Immature natural killer cell (primary cell): ENCODE data around the gene SPDYE5. TPM values are rescaled to one million over a fixed set of nuclear protein-coding genes. Genes with fewer than 3 reads are reported as not detected.
"Not testable (repeated sequence)": the region's sequence is repeated elsewhere in the genome, so short reads cannot be mapped to it uniquely, and the experiment has no call there.

Experiments
- DNase-seq, 3 donors: peaks; one replicate each; pipeline ENCODE4 v3.0.0; 2022; ENCODE audit warnings: mixed read lengths in 1 of 3
- H3K27ac Mint-ChIP-seq, 6 donors: one replicate each; pipeline ENCODE4 v1.8.0; 2020; ENCODE audit warnings: mixed read lengths in 6 of 6, mild to moderate bottlenecking in 5 of 6, inconsistent platforms in 4 of 6, moderate library complexity in 3 of 6
- H3K27me3 Mint-ChIP-seq, 3 donors: one replicate each; pipeline ENCODE4 v1.8.0; 2020 to 2021; ENCODE audit warnings: low read depth in 3 of 3, mild to moderate bottlenecking in 3 of 3, mixed read lengths in 3 of 3, moderate library complexity in 3 of 3, inconsistent platforms in 1 of 3
- H3K36me3 Mint-ChIP-seq, 3 donors: one replicate each; pipeline ENCODE4 v1.8.0; 2020; ENCODE audit warnings: mixed read lengths in 3 of 3, inconsistent platforms in 2 of 3, mild to moderate bottlenecking in 2 of 3
- H3K4me1 Mint-ChIP-seq, 2 donors: one replicate each; pipeline ENCODE4 v1.8.0; 2020; ENCODE audit warnings: inconsistent platforms in 2 of 2, mild to moderate bottlenecking in 2 of 2, mixed read lengths in 2 of 2, moderate library complexity in 1 of 2
- H3K4me3 Mint-ChIP-seq, 5 donors: one replicate each; pipeline ENCODE4 v1.8.0; 2020; ENCODE audit warnings: mild to moderate bottlenecking in 5 of 5, mixed read lengths in 5 of 5, inconsistent platforms in 3 of 5, moderate library complexity in 3 of 5
- H3K9me3 Mint-ChIP-seq, 6 donors: one replicate each; pipeline ENCODE4 v1.8.0; 2020; ENCODE audit warnings: mild to moderate bottlenecking in 6 of 6, mixed read lengths in 6 of 6, inconsistent platforms in 4 of 6, moderate library complexity in 3 of 6
- polyA plus RNA-seq, 3 donors: library from polyadenylated mRNA; unstranded; fragments of 300-500 nt; fragmentation: Illumina TruSeq; gene quantifications; one replicate each; pipeline ENCODE4 v1.2.3, GENCODE V29; 2021

Gene SPDYE5, protein sequence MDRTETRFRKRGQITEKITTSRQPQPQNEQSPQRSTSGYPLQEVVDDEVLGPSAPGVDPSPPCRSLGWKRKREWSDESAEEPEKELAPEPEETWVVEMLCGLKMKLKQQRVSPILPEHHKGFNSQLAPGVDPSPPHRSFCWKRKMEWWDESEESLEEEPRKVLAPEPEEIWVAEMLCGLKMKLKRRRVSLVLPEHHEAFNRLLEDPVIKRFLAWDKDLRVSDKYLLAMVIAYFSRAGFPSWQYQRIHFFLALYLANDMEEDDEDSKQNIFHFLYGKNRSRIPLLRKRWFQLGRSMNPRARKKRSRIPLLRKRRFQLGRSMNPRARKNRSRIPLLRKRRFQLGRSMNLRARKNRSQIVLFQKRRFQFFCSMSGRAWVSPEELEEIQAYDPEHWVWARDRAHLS
- not detected for polyA plus RNA-seq

DNA sequence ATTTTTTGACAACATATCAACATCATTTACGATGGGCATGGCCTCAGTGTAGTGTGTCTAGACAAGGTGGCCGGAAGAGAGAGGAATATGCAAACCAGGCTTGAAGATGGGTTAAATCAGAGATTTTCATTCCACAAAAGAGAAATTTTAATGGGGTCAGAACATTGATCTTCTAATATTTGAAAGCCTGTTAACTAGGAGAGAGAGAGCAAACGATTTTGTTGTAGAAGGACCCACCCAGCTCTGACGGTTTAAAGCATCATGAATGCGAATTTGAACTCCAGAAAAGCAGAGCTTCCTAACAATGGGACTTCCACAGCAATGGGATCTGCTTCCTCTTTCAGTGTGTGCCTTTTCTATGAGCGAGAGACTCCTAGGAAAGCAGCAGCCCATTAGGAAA is at the start of gene SPDYE5:
SPDYE5 (plus strand) TSS at position 301 of the 400 bp plus-strand sequence. CDS start 1,728 bp downstream, outside the sequence.
- peaks cover 5 to 11% of the 10 kb centered on the region in 2 donors for H3K4me1 Mint-ChIP-seq
- H3K36me3 Mint-ChIP-seq, H3K4me3 Mint-ChIP-seq, DNase-seq, H3K27ac Mint-ChIP-seq, H3K9me3 Mint-ChIP-seq, H3K27me3 Mint-ChIP-seq: not testable (repeated sequence)

DNA sequence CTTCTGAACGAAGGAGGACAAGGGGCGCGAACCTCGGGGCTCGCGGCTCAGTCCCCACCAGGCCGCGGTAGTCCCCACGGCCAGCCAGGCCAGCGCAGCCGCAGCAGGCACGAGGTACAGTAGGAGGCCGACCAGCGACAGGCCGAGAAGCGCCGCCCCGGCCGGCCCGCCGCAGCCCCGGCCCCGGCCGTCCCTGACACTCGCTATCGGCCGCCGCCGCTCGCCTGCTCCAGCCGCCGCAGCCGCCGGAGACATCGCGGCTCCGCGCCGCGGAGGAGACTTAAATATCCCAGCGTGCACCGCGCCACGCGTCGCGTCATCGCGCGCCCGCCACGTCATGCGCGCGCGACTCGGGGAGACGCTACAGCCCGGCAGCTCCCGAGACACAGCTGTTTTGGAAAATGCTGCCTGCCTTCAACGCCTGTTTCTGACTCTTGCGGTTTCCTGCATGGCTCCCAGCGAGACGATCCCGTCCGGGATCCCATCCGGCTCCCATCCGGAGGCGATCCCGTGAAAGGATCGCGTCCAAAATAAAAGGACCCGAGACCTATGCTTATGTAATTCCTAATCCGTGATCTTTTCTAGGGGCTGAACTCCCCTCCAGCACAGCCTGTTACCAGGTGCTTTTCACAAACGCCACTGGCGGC is 49.5 kb upstream of the SPDYE5 start:
- H3K36me3 Mint-ChIP-seq, result peaks cover 6 to 26% (median 14%) of the 10 kb centered on the region in 3 donors
- H3K27me3 Mint-ChIP-seq, H3K9me3 Mint-ChIP-seq: not testable (repeated sequence)
- H3K4me1 Mint-ChIP-seq, result peaks cover 5 to 18% of the 10 kb centered on the region in 2 donors
- DNase-seq, result peak; percentile 59 to 69 (median 63)
- H3K4me3 Mint-ChIP-seq, result peak overlapping the region; percentile 90 to 98 (median 92)
- H3K27ac Mint-ChIP-seq, result peak overlapping the region; percentile 89 to 99 (median 97)

DNA sequence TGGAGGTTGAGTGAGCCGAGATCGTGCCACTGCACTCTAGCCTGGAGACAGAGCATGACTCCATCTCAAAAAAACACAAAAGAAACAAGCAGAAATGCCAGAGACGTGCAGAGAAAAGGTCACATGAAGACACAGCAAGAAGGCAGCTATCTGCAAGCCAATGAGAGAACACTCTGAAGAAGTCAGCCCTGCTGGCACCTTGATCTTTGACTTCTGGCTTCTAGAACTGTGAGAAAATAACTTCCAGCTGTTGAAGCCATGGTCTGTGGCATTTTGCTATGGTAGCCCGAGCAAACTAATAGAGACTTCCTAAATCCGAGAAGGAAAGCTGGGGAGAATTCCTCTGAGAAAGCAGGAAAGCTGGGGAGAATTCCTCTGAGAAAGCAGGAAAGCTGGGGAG is 42.2 kb upstream of the SPDYE5 start:
- not testable (repeated sequence) for H3K27me3 Mint-ChIP-seq, DNase-seq, H3K9me3 Mint-ChIP-seq, H3K4me1 Mint-ChIP-seq, H3K4me3 Mint-ChIP-seq, H3K27ac Mint-ChIP-seq, H3K36me3 Mint-ChIP-seq

- peak in 1 of 3 donors; percentile 14 for DNase-seq
- H3K9me3 Mint-ChIP-seq, H3K27me3 Mint-ChIP-seq, H3K27ac Mint-ChIP-seq, H3K36me3 Mint-ChIP-seq, H3K4me3 Mint-ChIP-seq, H3K4me1 Mint-ChIP-seq: not testable (repeated sequence)
Measured at GRCh38 chr7:75452494-75452955, 39.6 kb upstream of the SPDYE5 start.

GRCh38 chr7:75456403-75456802 is 35.7 kb upstream of the SPDYE5 start:
- H3K4me1 Mint-ChIP-seq, H3K4me3 Mint-ChIP-seq, DNase-seq, H3K27me3 Mint-ChIP-seq, H3K27ac Mint-ChIP-seq, H3K36me3 Mint-ChIP-seq, H3K9me3 Mint-ChIP-seq: not testable (repeated sequence)

DNA sequence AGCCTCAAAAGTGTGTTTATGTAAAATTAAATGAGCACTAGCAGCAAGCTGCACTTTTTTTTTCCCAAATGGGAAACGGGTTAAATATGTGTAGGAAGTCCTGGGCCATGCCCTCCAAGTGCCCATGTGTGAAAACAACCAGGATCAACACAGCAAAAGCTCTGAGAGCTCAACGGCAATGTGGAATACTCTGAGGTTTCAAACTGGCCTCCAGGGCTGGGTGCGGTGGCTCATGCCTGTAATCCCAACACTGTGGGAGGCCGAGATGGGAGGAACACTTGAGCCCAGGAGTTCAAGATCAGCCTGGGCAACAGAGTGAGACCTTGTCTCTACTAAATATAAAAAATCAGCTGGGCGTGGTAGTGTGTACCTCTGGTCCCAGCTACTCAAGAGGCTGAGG is 34.1 kb upstream of the SPDYE5 start:
- DNase-seq, H3K4me1 Mint-ChIP-seq, H3K36me3 Mint-ChIP-seq, H3K9me3 Mint-ChIP-seq, H3K27ac Mint-ChIP-seq, H3K27me3 Mint-ChIP-seq, H3K4me3 Mint-ChIP-seq: not testable (repeated sequence)

- not testable (repeated sequence) for H3K9me3 Mint-ChIP-seq, H3K27me3 Mint-ChIP-seq, H3K4me1 Mint-ChIP-seq, H3K36me3 Mint-ChIP-seq, DNase-seq, H3K4me3 Mint-ChIP-seq
- peak overlapping the region in 5 of 6 donors; percentile 19 to 80 (median 78) for H3K27ac Mint-ChIP-seq
Measured at GRCh38 chr7:75460541-75460940, 31.6 kb upstream of the SPDYE5 start.

GRCh38 chr7:75470166-75470565 is 22.0 kb upstream of the SPDYE5 start:
- H3K27ac Mint-ChIP-seq, H3K27me3 Mint-ChIP-seq, H3K9me3 Mint-ChIP-seq, H3K4me1 Mint-ChIP-seq, H3K4me3 Mint-ChIP-seq, DNase-seq: not testable (repeated sequence)
- peaks cover 7 to 20% (median 12%) of the 10 kb centered on the region in 3 donors for H3K36me3 Mint-ChIP-seq

DNA sequence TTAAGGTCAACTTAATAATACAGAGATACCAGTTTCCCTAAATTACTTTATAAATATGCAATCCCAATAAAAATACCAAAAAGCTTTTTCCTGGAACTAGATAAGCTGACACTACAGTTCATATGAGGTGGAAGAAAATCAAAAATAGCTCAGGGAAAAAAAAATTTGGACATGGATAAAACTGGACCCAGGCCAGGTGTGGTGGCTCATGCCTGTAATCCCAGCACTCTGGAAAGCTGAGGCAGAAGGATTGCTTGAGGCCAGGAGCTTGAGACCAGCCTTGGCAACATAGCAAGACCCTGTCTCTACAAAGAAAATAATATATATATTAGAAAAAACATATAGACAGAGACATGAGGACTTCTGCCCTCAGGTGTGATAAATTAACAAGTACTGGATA is 14.7 kb upstream of the SPDYE5 start:
- H3K27ac Mint-ChIP-seq, H3K36me3 Mint-ChIP-seq, H3K9me3 Mint-ChIP-seq, H3K27me3 Mint-ChIP-seq, DNase-seq, H3K4me1 Mint-ChIP-seq, H3K4me3 Mint-ChIP-seq: not testable (repeated sequence)

DNA sequence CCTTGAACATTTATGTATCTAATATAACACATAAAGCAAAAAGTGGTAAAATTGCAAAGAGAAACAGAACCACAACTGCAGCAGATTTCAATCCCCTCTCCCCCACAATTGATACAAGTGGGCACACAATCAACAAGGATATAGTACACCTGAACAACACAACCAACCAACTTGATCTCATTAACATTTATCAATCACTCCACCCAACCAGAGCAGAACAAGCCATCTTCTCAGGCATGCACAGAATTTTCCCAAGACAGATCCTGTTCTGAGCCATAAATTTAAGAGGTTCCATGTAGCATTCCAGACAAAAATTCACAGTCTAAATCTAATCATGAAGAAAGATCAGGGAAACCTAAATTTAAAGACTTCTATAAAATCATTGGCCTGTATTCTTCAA is 11.8 kb upstream of the SPDYE5 start:
- not testable (repeated sequence) for DNase-seq, H3K36me3 Mint-ChIP-seq, H3K27me3 Mint-ChIP-seq, H3K27ac Mint-ChIP-seq, H3K9me3 Mint-ChIP-seq, H3K4me3 Mint-ChIP-seq
- peaks cover 10 to 14% of the 10 kb centered on the region in 2 donors for H3K4me1 Mint-ChIP-seq

- H3K36me3 Mint-ChIP-seq, H3K27me3 Mint-ChIP-seq, H3K9me3 Mint-ChIP-seq: not testable (repeated sequence)
- Mint-ChIP-seq H3K4me3 (peak overlapping the region; percentile 88 to 92 (median 91)), H3K4me1 (peaks cover 15 to 23% of the 10 kb centered on the region in 2 donors), H3K27ac (peak overlapping the region; percentile 73 to 89 (median 85))
- peak; percentile 3 to 16 (median 12) for DNase-seq
Measured at GRCh38 chr7:75485355-75485978, 6.7 kb upstream of the SPDYE5 start.

- H3K27ac Mint-ChIP-seq, result peak within 1 kb of the TSS; percentile 73 to 89 (median 85)
- peaks cover 15 to 23% of the 10 kb centered on the region in 2 donors for H3K4me1 Mint-ChIP-seq
- H3K4me3 Mint-ChIP-seq, result peak within 1 kb of the TSS; percentile 88 to 92 (median 91)
- peak; percentile 78 to 80 (median 79) for DNase-seq
- not testable (repeated sequence) for H3K9me3 Mint-ChIP-seq, H3K27me3 Mint-ChIP-seq, H3K36me3 Mint-ChIP-seq
Measured at GRCh38 chr7:75485979-75486643, 6.0 kb upstream of the SPDYE5 start, which contains the start of gene POM121C. Gene POM121C (minus strand): TSS chr7:75486299. CDS start chr7:75441496, 44,803 bp downstream.

- not testable (repeated sequence) for DNase-seq, H3K4me3 Mint-ChIP-seq, H3K27me3 Mint-ChIP-seq, H3K9me3 Mint-ChIP-seq, H3K4me1 Mint-ChIP-seq, H3K27ac Mint-ChIP-seq, H3K36me3 Mint-ChIP-seq
Measured at GRCh38 chr7:75509033-75509432, 16.9 kb downstream of the SPDYE5 start.

DNA sequence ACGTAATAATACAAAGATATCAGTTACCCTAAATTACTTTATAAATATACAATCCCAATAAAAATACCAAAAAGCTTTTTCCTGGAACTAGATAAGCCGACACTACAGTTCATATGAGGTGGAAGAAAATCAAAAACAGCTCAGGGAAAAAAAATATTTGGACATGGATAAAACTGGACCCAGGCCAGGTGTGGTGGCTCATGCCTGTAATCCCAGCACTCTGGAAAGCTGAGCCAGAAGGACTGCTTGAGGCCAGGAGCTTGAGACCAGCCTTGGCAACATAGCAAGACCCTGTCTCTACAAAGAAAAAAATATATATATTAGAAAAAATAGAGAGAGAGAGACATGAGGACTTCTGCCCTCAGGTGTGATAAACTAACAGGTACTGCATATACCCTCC is 26.7 kb downstream of the SPDYE5 start:
- not testable (repeated sequence) for H3K27me3 Mint-ChIP-seq, H3K4me3 Mint-ChIP-seq, H3K9me3 Mint-ChIP-seq, DNase-seq, H3K27ac Mint-ChIP-seq
- H3K36me3 Mint-ChIP-seq, result peaks cover 28 to 39% (median 33%) of the 10 kb centered on the region in 3 donors
- H3K4me1 Mint-ChIP-seq, result peaks cover 10 to 36% of the 10 kb centered on the region in 2 donors
